Measurements from ENCODE around the gene GOSR1.
"Not testable (repeated sequence)": the region's sequence is repeated elsewhere in the genome, so short reads cannot be mapped to it uniquely, and the experiment has no call there.

GOSR1 gene

DNA sequence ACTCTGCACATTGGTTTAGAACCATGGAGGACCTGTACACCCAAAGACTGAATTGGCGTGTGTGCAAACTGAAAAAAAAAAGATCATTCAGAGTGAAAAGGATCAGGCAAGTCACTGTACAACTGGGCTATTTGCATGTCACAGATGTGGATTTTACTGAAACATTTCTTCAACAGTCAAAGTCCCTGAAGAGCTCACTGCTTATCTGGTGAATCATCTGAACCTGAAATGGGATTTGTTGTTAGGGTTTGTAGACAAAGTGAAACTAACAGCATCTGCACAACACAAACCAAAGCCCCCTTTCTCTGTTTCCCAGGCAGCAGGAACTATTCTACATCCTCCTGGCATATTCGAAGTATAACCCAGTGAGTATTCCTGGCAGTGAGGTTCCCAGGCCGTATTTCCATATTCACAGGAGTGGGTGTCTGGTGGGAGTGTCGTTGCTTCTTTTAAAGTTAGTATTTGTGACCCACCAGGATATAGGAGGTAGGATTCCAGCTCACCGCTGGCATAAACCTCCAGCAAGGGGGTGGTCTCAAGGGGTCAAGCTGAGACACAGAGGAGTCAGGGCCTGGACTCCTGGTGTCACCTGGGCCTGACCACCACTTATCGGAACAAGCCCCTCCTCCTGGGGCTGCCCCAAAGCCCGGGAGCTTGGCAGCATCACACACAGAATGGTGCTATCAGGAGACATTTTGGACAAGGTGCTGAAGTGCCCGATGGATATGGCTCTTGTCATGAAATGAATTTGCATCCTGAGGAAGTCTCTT is 80.9 kb downstream of the GOSR1 start:
- no peak overlapping the region for H3K4me3 ChIP-seq (ENCODE audit: low read depth, low read length)
- DNase-seq (ENCODE audit: low read depth), result no peak

DNA sequence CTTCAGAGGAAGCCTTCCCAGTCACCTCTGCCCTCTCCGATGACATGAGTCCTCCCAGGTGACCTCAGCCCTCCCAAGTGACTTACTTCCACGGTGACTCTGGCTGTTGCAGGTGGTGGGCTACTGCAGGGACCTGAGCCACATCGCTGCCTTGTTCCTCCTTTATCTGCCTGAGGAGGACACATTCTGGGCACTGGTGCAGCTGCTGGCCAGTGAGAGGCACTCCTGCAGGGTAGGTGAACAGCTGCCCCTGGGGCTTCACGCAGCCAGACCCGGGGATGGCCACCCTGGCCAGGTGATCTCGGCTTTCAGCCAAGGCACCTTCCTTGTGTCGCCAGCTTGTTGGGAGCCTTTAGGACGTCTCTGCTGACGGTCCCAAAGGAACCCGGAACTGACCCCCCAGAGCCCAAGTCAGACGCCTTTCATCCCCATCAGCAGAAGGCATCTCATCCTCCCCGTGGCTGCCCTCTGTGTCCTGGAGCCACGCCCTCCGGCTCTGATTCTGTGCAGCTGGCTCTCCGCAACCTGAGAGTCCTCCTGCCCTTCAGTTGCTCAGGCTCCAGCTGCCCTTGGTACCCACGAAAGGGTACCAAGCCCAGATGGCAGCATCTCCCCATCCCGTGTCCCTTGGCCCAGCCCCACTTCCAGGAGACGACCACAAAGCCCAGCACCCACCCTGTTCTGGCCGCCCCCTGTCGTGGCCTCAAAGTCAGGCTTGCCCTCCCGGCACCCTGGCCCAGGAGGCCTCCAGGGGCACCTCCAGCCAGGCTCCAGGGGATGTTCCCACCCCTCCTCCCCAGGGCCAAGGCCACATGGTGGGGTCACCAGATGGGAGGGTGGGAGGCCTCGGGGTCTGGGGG is 81.7 kb downstream of the GOSR1 start:
- H3K4me3 ChIP-seq (ENCODE audit: low read depth, low read length), result no peak overlapping the region
- no peak for DNase-seq (ENCODE audit: low read depth)

DNA sequence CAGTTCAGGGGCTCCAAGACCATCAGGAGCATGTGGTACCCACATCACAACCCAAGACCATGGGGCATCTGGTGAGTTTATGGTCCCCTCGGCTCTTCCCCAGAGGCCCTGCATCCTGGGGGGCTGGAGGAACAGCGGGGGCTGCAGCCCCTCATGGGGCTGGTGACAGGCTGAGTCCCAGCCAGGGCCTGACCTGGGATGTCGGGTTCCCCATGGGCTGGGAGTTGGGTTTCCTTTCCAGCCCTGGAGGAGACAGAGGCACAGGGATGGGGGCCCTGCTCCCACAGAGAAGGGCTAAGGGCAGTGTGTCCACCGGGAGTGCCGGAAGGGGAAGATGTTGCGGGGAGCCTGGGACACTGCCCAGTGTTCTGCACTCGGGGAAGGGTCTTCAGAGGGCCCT is 82.4 kb downstream of the GOSR1 start:
- H3K4me3 ChIP-seq (ENCODE audit: low read depth, low read length), result no peak overlapping the region
- no peak for DNase-seq (ENCODE audit: low read depth)

DNA sequence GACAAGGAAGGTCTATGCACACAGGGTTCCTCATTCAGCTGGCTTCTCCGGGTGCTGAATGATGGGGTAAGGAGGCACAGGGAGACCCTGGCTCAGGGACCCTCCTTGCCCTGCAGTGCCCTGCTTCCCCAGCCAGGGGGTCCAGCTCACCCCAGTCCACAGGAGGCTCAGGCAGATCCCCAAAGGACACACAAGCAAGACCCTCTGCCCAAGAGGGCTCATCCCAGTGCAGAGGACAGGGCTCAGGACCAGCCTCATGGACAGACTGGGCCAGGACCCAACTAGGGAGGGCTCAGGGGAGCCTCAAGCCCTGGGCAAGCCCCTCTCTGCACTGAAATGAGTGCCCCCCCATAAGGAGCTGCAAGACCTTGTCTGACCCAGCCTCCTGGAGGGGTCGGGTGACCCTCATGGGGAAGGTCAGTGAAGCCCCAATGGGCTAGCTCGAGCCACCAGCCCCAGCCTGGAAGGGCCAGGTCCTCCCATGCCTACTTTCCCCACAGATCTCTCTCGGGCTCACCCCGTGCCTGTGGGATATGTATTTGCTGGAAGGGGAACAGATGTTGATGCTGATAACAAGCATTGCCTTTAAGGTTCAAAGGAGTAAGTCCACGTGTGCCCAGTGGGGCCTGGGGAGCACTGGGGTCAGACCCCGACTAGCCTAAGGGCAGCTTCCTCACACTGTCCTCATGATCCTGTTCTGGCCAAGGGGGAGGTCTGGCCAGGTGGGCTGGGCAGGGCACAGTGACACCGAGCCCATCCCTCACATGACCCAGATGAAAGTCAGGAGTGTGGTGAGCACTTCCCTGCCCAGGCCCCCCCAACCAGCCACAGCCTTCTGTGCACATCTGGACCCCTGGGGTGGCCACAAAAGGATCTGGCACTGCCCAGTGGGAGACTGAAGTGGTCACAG is 83.2 kb downstream of the GOSR1 start:
- H3K4me3 ChIP-seq (ENCODE audit: low read depth, low read length); DNase-seq (ENCODE audit: low read depth): not testable (repeated sequence)

DNA sequence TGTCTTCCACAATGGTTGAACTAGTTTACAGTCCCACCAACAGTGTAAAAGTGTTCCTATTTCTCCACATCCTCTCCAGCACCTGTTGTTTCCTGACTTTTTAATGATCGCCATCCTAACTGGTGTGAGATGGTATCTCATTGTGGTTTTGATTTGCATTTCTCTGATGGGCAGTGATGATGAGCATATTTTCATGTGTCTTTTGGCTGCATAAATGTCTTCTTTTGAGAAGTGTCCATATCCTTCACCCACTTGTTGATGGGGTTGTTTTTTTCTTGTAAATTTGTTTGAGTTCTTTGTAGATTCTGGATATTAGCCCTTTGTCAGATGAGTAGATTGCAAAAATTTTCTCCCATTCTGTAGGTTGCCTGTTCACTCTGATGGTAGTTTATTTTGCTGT is 84.6 kb downstream of the GOSR1 start:
- DNase-seq (ENCODE audit: low read depth); H3K4me3 ChIP-seq (ENCODE audit: low read depth, low read length): not testable (repeated sequence)

DNA sequence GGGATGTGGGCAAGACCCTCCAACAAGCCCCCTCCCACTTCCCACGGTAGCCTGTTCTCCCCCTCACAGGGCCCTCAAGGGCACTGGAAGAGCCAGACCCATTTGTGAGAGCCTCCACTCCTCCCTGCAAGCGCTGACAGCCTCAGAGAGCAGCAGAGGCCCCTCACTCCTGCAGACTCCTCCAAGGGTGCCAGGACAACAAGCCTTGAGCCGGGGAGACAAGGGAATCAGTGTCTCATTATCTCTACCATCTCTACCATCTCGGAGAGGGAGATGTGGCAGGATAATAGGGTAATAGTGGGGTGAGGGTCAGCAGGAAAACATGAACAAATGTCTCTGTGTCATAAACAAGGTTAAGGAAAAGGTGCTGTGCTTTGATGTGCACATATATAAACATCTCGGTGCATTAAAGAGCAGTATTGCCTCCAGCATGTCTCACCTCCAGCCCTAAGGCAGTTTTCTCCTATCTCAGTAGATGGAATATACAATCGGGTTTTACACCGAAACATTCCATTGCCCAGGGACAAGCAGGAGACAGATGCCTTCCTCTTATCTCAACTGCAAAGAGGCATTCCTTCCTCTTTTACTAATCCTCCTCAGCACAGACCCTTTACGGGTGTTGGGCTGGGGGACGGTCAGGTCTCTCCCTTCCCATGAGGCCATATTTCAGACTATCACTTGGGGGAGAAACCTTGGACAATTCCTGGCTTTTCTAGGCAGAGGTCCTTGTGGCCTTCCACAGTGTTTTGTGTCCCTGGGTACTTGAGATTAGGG is 86.1 kb downstream of the GOSR1 start:
- H3K4me3 ChIP-seq (ENCODE audit: low read depth, low read length), result not testable (repeated sequence)

DNA sequence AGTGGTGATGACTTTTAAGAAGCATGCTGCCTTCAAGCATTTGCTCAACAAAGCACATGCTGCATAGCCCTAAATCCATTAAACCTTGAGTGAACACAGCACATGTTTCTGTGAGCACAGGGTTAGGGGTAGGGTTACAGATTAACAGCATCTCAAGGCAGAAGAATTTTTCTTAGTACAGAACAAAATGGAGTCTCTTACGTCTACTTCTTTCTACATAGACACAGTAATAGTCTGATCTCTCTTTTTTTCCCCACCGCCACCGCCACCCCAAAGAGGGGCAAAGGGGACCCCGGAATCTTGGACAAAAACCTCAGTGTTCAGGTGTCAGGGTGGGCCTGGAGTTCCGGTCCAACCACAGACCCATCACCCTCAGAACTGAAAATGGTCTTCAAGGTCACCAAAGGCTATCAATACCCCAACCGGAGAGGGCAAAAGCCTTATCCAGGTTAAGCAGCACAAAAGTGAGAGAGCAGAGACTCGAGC is 86.7 kb downstream of the GOSR1 start:
- not testable (repeated sequence) for DNase-seq (ENCODE audit: low read depth); H3K4me3 ChIP-seq (ENCODE audit: low read depth, low read length)

More for the DNA sequence above, 86.1 kb downstream of the GOSR1 start:
- DNase-seq (ENCODE audit: low read depth), result not testable (repeated sequence)

DNA sequence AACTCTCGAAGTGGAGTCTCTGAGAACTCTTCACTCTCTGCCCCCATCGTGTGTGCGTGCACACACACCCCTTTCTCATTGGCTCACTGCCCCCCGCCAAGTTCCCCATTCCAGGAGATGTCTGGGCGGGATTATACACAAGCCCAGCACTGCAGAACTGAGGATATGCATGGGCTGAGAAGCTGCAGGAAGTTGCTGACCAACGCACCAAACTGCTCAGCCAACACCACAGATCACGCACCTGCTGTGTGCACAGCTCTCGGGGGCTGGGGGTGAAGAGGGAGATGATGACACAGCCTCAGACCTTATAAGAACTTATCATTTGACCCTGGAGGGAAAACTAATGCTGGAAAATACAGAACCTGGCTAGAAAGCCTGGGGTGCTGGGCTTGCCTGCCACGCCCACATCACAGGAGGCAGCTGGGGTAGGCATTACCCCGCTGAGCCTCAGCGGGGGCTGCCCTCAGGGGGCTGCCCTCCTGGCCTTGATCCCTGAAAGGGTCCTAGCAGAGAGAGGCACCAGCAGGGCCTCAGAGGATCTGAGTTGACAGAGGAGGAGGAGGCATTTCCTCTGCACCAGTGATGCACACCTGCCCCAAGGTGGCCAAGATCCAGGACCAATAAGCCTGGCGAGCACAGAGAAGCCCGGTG is 87.3 kb downstream of the GOSR1 start:
- DNase-seq (ENCODE audit: low read depth), result not testable (repeated sequence)

DNA sequence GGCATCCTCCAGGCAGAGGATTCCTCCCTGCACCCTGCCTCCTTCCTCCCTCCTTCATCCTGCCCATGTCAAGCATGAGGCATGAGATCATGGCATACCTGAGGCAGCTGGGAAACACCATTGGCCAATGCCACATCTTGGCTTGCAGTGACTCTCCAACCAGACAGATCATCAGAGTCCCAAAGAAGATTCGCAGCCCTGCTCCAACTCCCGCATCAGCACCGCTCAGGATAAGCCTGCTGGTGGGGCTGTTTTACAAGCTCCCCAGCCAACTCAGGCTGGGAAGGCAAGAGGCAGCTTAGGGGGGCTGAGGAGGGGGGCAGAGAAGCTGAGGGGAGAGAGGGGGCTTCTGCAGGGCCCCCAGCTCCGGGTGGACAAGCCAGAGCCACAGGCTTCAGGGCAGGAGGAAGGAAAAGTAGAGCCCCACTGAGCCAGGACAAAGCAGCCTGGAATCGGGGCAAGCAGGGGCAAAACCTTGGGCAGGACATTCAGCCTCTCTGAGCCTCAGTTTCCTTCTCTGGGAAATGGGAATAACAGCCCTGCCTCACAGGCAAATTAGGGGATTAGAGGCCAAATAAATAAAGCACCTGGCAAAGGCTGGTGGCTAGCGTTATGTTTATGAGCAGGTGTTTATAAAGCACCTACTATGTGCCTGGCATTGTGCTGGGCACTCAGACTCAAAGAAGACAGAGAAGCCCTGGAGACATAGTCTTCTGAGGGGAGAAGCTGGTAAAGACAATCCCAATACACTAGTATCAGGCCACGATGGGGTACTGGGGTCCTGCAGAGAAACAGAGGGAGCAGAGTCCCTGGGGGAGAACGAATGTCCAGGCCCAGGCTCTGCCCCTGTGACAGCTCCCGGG is 88.1 kb downstream of the GOSR1 start:
- DNase-seq (ENCODE audit: low read depth), result no peak
- H3K4me3 ChIP-seq (ENCODE audit: low read depth, low read length), result no peak overlapping the region

More for the DNA sequence above, 87.3 kb downstream of the GOSR1 start:
- H3K4me3 ChIP-seq (ENCODE audit: low read depth, low read length), result not testable (repeated sequence)

DNA sequence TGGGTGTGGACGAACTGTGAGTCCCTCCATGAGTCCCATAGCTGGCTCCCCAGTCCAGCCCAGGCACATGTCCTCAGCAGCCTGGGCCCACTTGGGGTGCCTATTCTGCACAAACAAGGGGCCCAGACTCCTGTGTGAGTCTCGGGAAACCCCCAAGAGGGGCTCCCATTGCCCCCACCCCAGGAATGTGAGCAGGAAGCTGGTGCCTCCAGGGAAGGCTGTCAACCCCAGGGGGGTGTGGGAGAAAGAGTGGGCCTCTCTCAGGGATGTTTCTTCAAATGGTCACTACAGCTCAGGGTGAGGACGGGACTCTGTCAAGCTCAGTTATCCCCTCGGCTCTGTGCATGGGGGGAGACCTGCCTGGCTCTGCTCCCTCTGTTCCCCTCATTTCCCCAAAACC is 88.9 kb downstream of the GOSR1 start:
- DNase-seq (ENCODE audit: low read depth); H3K4me3 ChIP-seq (ENCODE audit: low read depth, low read length): not testable (repeated sequence)

DNA sequence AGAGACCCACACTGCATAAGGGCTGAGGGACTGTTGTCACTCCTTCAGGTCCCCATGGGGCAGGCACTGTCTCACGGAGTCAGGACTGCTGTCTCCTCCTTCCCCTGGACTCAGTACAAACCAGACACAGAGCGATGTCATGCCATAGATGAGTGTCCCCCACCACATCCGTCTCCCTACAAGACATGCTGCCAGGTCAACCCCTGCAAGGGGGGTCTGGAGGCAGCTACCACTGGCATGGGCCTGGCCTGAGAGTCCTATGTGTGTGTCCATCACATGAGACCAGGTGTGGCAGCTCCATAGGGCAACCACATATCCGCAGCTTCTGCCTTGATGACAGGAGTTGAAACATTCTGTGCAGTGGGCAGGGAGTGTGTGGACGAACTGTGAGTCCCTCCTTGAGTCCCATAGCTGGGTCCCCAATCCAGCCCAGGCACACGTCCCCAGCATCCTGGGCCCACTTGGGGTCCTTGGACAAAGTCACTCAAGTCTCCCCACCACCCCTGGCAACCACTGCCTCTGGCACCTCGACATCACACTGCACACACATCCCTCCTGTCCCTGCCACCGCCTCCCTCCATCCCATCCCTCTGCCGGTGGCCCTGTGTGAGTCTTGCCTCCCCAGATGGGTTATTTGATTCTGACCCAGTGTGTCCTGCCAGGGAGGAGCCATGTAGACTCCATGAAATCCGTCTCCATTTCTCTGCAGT is 89.5 kb downstream of the GOSR1 start:
- not testable (repeated sequence) for H3K4me3 ChIP-seq (ENCODE audit: low read depth, low read length); DNase-seq (ENCODE audit: low read depth)

DNA sequence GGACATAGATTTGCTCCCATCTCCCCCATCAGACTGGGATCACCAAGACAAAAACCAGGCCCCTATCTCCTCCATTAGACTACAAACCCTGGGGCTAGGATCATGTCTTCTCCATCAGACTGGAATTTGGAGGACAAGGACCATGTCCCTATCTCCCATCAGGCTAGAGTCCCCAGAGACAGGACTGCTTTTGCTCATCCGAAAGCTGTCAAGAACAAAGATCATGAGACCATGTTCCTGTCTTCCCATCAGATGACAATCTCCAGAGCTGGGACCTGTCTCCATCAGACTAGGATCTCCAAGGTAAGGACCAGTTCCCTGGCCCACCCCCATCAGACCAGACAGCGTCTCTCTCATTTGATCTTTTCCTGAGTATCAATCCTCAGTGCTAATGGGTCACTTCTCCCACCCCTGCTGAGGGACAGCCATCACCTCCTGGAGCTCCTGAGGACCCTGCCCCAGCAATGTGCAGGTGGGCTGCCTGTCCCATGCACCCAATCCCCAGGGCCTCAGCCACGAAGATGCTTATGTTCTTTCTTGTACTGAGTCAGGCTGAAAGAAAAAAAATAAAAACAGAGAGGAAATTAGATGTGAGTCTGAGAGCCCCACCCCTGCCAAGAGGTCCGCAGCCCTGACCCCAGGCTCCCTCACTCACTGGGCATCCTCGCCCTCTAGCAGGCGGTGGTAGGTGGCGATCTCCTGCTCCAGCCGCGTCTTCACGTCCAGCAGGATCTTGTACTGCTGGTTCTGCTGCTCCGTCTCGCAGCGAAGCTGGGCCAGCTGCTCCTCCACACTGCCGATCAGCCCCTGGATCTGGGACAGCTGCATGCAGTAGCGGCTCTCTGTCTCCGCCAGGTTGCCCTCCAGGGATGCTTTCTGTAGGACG is 90.3 kb downstream of the GOSR1 start:
- no peak overlapping the region for H3K4me3 ChIP-seq (ENCODE audit: low read depth, low read length)
- DNase-seq (ENCODE audit: low read depth), result no peak

DNA sequence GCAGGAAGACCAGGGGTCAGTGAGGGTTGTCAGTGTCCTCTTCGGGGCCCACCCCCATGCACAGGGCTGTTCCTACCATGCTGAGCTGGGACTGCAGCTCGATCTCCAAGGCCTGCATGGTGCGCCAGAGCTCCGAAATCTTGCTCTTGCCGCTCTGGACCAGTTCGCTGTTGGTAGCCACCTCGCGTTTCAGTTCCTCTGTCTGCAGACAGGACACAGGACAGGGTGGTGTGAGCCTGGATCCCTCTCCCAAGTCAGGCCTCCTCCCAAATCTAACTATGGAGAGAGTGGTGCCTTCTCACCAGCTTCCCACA is 90.9 kb downstream of the GOSR1 start:
- no peak overlapping the region for H3K4me3 ChIP-seq (ENCODE audit: low read depth, low read length)
- no peak for DNase-seq (ENCODE audit: low read depth)

DNA sequence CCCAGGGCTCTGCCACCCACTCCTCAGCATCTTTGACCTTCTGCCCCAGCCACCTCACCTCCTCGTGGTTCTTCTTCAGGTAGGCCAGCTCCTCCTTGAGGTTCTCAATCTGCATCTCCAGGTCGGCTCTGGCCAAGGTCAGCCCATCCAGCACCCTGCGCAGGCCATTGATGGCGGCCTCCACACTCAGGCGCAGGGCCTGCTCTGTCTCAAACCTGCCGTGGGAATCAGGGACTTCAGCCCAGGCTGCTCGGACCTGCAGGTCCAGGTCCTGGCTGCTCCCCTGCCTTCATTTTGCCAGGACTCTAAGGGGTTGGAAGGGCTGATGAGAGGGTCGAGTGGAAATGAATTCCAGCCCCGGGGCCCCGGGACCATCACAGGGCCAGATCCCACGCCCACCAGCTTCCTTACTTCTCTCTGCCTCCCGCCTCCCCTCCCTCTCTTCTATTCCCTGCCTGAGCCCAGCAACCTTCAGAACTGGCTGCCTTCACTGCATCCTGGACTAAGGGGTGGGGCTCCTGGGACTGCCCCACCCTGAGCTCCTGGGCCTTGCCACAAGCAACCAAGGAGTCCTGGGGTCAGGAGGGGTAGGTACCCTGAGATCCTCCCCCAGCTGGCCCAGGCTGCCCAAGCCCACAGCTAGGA is 92.4 kb downstream of the GOSR1 start:
- H3K4me3 ChIP-seq (ENCODE audit: low read depth, low read length); DNase-seq (ENCODE audit: low read depth): not testable (repeated sequence)

DNA sequence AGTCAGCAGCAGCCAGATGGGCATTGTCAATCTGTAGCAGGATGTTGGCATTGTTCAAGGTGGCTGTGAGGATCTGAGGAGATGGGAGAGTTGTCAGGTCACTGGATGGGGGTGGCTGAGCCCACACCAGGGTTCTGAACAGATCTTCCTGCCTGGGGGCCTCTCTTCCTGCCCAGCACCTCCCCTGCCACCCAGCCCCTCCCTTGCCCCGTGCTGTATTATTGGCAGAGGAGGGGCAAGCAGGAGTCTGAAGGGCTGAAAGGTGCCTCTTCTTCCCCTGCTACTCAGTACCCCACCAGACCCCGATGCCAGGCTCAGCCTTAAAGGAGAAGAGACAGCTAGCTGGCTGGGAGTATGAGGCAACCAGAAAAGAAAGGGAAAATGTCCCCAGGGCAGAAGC is 93.0 kb downstream of the GOSR1 start:
- no peak overlapping the region for H3K4me3 ChIP-seq (ENCODE audit: low read depth, low read length)
- no peak for DNase-seq (ENCODE audit: low read depth)
